ENCODE measurements around the gene RAPH1.
"Not testable (repeated sequence)": the region's sequence is repeated elsewhere in the genome, so short reads cannot be mapped to it uniquely, and the experiment has no call there.

Gene RAPH1

DNA sequence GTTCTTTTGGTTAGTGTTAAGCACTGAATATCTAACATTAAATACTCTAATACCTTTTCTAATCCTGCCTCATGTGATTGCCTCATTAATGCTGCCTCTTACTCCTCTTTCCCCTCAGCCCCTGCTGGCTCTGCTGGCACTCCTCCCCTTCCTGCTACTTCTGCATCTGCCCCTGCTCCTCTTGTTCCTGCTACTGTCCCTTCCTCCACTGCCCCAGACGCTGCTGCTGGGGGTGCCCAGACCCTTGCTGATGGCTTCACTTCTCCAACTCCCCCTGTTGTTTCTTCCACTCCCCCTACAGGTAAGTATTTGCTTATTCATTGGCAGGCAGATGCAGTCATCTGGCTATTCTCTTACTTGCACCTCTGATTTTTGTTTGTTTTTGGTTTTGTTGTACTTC, 138.4 kb downstream of the RAPH1 start:
- Mint-ChIP-seq H3K27ac (no peak overlapping the region), H3K4me3 (no peak overlapping the region), H3K27me3 (no peaks in the 10 kb centered on the region), H3K4me1 (no peaks in the 10 kb centered on the region), H3K36me3 (peaks cover 56% of the 10 kb centered on the region), H3K9me3 (peaks cover 4% of the 10 kb centered on the region)
- no peak for ATAC-seq

- ATAC-seq, result no peak
- Mint-ChIP-seq H3K36me3 (peaks cover 51% of the 10 kb centered on the region), H3K4me1 (no peaks in the 10 kb centered on the region), H3K27ac (no peak overlapping the region), H3K27me3 (no peaks in the 10 kb centered on the region), H3K4me3 (no peak overlapping the region), H3K9me3 (peaks cover 4% of the 10 kb centered on the region)
These were observed 139.2 kb downstream of the RAPH1 start for GRCh38 chr2:203395858-203396257.

DNA sequence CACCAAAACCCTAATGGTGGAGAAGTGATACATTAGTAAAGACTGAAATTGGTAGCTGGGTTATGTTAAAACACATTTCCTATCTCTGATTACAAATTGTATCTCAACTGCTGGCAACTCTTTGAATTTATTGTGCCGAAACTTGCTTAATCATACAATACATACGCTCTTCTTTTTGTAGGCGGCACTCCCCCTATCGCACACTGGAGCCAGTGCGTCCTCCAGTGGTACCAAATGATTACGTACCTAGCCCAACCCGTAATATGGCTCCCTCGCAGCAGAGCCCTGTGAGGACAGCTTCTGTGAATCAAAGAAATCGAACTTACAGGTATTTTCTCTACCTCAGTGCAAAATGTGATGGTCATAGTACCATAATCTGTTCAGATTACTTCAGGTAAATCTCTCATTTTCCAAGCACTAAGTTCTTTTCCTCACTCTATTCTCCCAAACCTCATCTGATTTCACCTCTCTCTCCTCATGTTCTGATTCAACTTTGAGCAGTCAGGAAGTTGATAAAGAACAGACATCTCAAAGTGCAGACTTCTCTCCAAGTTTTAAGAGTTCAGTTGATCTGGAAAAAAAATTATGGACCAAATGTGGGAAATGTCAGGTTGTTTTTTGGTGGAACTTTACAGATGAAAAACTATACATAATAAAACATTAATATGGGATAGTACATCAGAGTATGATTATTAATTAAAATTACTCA, 140.4 kb downstream of the RAPH1 start:
- Mint-ChIP-seq H3K27ac (no peak overlapping the region), H3K36me3 (peaks cover 51% of the 10 kb centered on the region), H3K4me1 (no peaks in the 10 kb centered on the region), H3K27me3 (no peaks in the 10 kb centered on the region), H3K4me3 (no peak overlapping the region), H3K9me3 (peaks cover 4% of the 10 kb centered on the region)
- ATAC-seq, result no peak

GRCh38 chr2:203388153-203388552, 146.9 kb downstream of the RAPH1 start:
- H3K27ac Mint-ChIP-seq, H3K4me3 Mint-ChIP-seq, H3K4me1 Mint-ChIP-seq, H3K27me3 Mint-ChIP-seq, H3K9me3 Mint-ChIP-seq, ATAC-seq: not testable (repeated sequence)
- H3K36me3 Mint-ChIP-seq, result peaks cover 25% of the 10 kb centered on the region

DNA sequence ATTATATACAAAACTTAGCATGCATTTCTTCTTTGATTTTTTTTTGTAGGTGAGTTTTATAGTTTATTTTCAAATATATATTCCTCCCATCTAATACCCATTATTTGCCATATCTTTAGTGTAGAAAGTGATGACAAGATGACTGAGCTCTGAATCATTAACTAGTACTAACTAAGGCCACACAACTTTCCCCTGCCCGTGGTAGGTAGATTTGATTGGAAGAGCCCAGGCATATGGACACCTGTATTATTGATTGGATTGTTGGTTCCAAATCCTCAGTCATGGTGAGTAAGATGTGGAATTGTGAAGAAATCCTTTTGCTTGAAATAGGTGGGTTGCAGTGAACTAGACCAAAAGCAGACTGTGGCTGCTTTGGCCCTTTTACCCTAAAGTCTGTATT, 152.1 kb downstream of the RAPH1 start:
- ATAC-seq, result no peak
- no peaks in the 10 kb centered on the region for H3K9me3 Mint-ChIP-seq
- no peaks in the 10 kb centered on the region for H3K4me1 Mint-ChIP-seq
- H3K36me3 Mint-ChIP-seq, result peaks cover 33% of the 10 kb centered on the region
- no peak overlapping the region for H3K27ac Mint-ChIP-seq
- no peak overlapping the region for H3K4me3 Mint-ChIP-seq
- no peaks in the 10 kb centered on the region for H3K27me3 Mint-ChIP-seq

DNA sequence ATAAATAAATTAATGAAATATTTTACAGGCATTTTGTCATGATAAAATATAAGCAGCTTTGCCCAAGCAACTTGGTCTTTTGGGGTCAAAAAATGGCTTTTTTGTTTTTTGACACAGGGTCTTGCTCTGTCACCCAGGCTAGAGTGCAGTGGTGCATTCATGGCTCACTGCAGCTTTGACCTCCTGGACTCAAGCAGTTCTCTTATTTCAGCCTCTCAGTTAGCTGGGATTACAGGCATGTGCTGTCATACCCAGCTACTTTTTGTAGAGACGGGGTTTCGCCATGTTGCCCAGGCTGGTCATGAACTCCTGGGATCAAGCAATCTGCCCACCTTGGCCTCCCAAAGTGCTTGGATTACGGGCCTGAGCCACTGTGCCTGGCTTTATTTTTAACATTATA, 155.9 kb downstream of the RAPH1 start:
- Mint-ChIP-seq H3K36me3 (peaks cover 23% of the 10 kb centered on the region), H3K9me3 (no peaks in the 10 kb centered on the region), H3K4me3 (no peak overlapping the region), H3K27ac (no peak overlapping the region), H3K4me1 (no peaks in the 10 kb centered on the region), H3K27me3 (no peaks in the 10 kb centered on the region)
- ATAC-seq, result no peak

- Mint-ChIP-seq H3K4me3 (no peak overlapping the region), H3K9me3 (no peaks in the 10 kb centered on the region), H3K36me3 (peaks cover 6% of the 10 kb centered on the region), H3K27ac (no peak overlapping the region), H3K4me1 (no peaks in the 10 kb centered on the region), H3K27me3 (no peaks in the 10 kb centered on the region)
- no peak for ATAC-seq
These were observed 158.9 kb downstream of the RAPH1 start for GRCh38 chr2:203376173-203376572.

DNA sequence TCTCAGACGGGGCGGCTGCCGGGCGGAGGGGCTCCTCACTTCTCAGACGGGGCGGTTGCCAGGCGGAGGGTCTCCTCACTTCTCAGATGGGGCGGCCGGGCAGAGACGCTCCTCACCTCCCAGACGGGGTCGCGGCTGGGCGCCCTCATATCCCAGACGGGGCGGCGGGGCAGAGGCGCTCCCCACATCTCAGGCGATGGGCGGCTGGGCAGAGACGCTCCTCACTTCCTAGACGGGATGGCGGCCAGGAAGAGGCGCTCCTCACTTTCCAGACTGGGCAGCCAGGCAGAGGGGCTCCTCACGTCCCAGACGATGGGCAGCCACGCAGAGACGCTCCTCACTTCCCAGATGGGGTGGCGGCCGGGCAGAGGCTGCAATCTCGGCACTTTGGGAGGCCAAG, 162.4 kb downstream of the RAPH1 start:
- H3K27ac Mint-ChIP-seq, H3K9me3 Mint-ChIP-seq, H3K27me3 Mint-ChIP-seq, H3K4me3 Mint-ChIP-seq, H3K4me1 Mint-ChIP-seq, ATAC-seq: not testable (repeated sequence)
- H3K36me3 Mint-ChIP-seq, result peaks cover 21% of the 10 kb centered on the region

DNA sequence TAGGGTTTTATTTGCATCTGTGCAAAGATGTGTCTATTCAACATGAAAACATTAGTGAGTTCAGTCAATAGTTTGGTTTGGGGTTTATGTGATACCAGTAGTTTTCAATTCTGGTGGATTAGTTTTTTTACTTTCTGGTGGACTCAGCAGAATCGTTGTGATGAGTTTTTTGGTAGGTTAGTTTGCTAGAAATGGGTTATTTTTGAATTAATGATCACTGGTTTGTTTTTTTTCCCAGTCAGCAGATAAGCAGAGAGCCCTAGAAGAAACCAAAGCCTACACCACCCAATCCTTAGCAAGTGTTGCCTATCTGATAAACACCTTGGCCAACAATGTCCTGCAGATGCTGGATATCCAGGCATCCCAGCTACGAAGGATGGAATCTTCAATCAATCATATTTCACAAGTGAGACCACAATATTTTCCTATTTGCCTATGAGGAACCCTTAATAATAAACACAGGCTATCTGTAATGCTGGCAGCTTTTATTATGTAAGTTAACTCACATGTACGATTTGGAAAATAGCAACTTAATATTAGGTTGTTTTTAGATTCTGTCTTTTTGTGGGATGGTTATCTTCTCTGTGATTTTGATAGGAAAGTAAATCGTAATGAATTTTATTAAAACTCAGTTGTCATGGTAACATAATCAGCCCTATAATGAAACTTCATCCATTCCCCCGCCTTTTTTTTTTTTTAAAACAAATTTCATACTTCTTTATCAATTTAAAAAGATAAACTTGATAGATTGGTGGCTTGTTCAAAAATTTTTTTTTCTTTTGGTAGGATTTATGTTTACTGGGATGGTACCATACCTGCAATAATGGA, 168.2 kb downstream of the RAPH1 start:
- Mint-ChIP-seq H3K27me3 (no peaks in the 10 kb centered on the region), H3K9me3 (no peaks in the 10 kb centered on the region), H3K36me3 (peaks cover 21% of the 10 kb centered on the region), H3K4me3 (no peak overlapping the region), H3K4me1 (no peaks in the 10 kb centered on the region), H3K27ac (no peak overlapping the region)
- ATAC-seq, result no peak

- Mint-ChIP-seq H3K36me3 (peaks cover 14% of the 10 kb centered on the region), H3K9me3 (peaks cover 5% of the 10 kb centered on the region), H3K4me1 (peaks cover 9% of the 10 kb centered on the region), H3K4me3 (no peak overlapping the region), H3K27ac (no peak overlapping the region), H3K27me3 (no peaks in the 10 kb centered on the region)
- no peak for ATAC-seq
These were observed 173.2 kb downstream of the RAPH1 start for GRCh38 chr2:203361922-203362321.

GRCh38 chr2:203361495-203361894, 173.6 kb downstream of the RAPH1 start:
- Mint-ChIP-seq H3K36me3 (peaks cover 14% of the 10 kb centered on the region), H3K27ac (no peak overlapping the region), H3K4me3 (no peak overlapping the region), H3K9me3 (peaks cover 5% of the 10 kb centered on the region), H3K4me1 (peaks cover 9% of the 10 kb centered on the region), H3K27me3 (no peaks in the 10 kb centered on the region)
- no peak for ATAC-seq

DNA sequence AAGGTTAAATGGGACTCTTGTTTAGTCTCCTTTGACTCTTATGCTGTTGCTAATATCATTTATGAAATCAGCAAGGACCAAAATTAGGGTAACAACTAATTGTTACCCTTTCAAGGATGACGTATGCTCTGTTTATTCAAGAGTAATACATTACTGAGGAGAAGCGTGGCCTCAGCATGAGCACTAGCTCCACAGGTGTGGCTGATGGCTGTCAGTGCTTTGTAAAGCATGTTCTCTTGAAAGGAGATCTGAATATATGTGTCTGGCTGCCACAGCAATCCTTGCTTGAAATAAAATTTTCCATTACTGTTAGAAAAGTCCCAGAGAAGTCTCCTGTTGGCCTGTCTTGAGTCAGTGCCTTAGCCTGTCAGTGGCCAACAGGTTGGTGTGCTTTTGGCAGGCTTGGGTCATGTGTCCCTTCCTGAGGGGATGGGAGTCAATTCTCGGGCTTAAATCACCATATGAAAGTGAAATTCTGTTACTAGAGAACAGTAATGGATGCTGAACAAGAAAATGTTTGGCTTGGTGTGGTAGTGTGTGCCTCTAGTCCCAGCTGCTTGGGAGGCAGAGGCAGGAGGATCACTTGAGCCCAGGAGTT, 174.2 kb downstream of the RAPH1 start:
- Mint-ChIP-seq H3K9me3 (peaks cover 5% of the 10 kb centered on the region), H3K36me3 (peaks cover 14% of the 10 kb centered on the region), H3K4me3 (no peak overlapping the region), H3K27me3 (no peaks in the 10 kb centered on the region), H3K4me1 (peaks cover 9% of the 10 kb centered on the region), H3K27ac (no peak overlapping the region)
- ATAC-seq, result no peak

DNA sequence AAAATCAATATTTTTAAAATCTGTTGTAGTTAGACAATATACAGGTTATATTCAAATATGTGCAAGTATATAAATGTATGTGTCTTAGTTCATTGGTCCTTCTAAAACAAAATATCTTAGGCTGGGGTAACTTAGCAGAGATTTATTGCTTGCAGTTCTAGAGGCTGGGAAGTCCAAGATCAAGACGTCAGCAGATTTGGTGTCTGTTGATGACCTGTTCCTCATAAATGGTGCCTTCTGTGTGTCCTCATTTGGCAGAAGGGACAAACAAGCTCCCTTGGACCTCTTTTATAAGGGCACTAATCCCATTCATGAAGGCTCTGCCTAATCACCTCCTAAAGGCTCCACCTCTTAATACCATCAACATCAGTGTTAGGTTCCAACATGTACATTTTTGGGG, 175.7 kb downstream of the RAPH1 start:
- Mint-ChIP-seq H3K27ac (no peak overlapping the region), H3K27me3 (no peaks in the 10 kb centered on the region), H3K9me3 (peaks cover 5% of the 10 kb centered on the region), H3K36me3 (peaks cover 14% of the 10 kb centered on the region), H3K4me1 (peaks cover 9% of the 10 kb centered on the region), H3K4me3 (no peak overlapping the region)
- ATAC-seq, result no peak

- H3K36me3 Mint-ChIP-seq, result peaks cover 14% of the 10 kb centered on the region
- no peaks in the 10 kb centered on the region for H3K4me1 Mint-ChIP-seq
- peaks cover 2% of the 10 kb centered on the region for H3K9me3 Mint-ChIP-seq
- no peak overlapping the region for H3K4me3 Mint-ChIP-seq
- H3K27ac Mint-ChIP-seq, result no peak overlapping the region
- ATAC-seq, result no peak
- H3K27me3 Mint-ChIP-seq, result no peaks in the 10 kb centered on the region
These were observed 180.1 kb downstream of the RAPH1 start for GRCh38 chr2:203354966-203355365.

- no peaks in the 10 kb centered on the region for H3K27me3 Mint-ChIP-seq
These were observed 182.4 kb downstream of the RAPH1 start for GRCh38 chr2:203352604-203353255.

More at GRCh38 chr2:203352604-203353255, 182.4 kb downstream of the RAPH1 start:
- peaks cover 2% of the 10 kb centered on the region for H3K36me3 Mint-ChIP-seq
- H3K4me3 Mint-ChIP-seq, result no peak overlapping the region
- no peaks in the 10 kb centered on the region for H3K4me1 Mint-ChIP-seq
- no peak for ATAC-seq
- peaks cover under 1% of the 10 kb centered on the region for H3K9me3 Mint-ChIP-seq
- no peak overlapping the region for H3K27ac Mint-ChIP-seq
